Measurements from ENCODE around the gene ZNF407. TPM values are rescaled to one million over a fixed set of nuclear protein-coding genes. Genes with fewer than 3 reads are reported as not detected.

The ZNF407 gene
- total and polyA plus RNA-seq, 2 donors from 2014 or later: 2.5 to 17.8 TPM

DNA sequence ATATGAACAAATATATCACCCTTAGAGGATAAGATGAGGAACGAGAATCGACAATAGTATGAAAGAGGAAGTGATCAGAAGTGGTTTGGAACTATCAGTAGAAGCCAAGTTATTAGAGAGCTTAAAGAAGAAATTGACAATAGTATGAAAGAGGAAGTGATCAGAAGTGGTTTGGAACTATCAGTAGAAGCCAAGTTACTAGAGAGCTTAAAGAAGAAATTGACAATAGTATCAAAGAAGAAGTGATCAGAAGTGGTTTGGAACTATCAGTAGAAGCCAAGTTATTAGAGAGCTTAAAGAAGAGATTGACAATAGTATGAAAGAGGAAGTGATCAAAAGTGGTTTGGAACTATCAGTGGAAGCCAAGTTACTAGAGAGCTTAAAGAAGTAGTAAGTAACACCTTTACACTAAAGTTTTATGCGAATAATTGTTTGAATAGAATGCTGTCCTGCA lies 175.5 kb downstream of the ZNF407 start:
- Histone ChIP-seq H3K27me3 (ENCODE audit: control insufficient read depth, insufficient read depth, low read length) (no peaks in the 10 kb centered on the region), H3K36me3 (ENCODE audit: control insufficient read depth in 2 of 3, insufficient read depth in 3 of 3, low read length in 3 of 3) (no peaks in the 10 kb centered on the region), H3K9me3 (ENCODE audit: control insufficient read depth in 2 of 3, insufficient read depth in 1 of 3, low read length in 3 of 3) (no peaks in the 10 kb centered on the region), H3K9ac (ENCODE audit: low read length in 3 of 3) (no peak overlapping the region), H3K4me1 (ENCODE audit: control insufficient read depth in 2 of 3, insufficient read depth in 2 of 3, low read depth in 1 of 3, low read length in 3 of 3) (no peaks in the 10 kb centered on the region), H3K4me3 (ENCODE audit: low read length in 3 of 3) (no peak overlapping the region), H3K27ac (ENCODE audit: low read depth in 2 of 2, low read length in 2 of 2) (no peak overlapping the region)
- no peak for TF ChIP-seq CTCF (IDR thresholded peaks at IDR 0.05; ENCODE audit: borderline replicate concordance, extremely low read depth, insufficient read depth)
- intact Hi-C loops (cut with DNase I): no loop called here
- DNase-seq: no peak
- no peak for FAIRE-seq

- Histone ChIP-seq H3K9me3 (ENCODE audit: control insufficient read depth in 2 of 3, insufficient read depth in 1 of 3, low read length in 3 of 3) (no peaks in the 10 kb centered on the region), H3K4me3 (ENCODE audit: low read length in 3 of 3) (no peak overlapping the region), H3K27me3 (ENCODE audit: control insufficient read depth, insufficient read depth, low read length) (no peaks in the 10 kb centered on the region), H3K9ac (ENCODE audit: low read length in 3 of 3) (no peak overlapping the region), H3K4me1 (ENCODE audit: control insufficient read depth in 2 of 3, insufficient read depth in 2 of 3, low read depth in 1 of 3, low read length in 3 of 3) (no peaks in the 10 kb centered on the region), H3K27ac (ENCODE audit: low read depth in 2 of 2, low read length in 2 of 2) (no peak overlapping the region), H3K36me3 (ENCODE audit: control insufficient read depth in 2 of 3, insufficient read depth in 3 of 3, low read length in 3 of 3) (no peaks in the 10 kb centered on the region)
- FAIRE-seq (no peak), DNase-seq (no peak)
- TF ChIP-seq CTCF (IDR thresholded peaks at IDR 0.05; ENCODE audit: borderline replicate concordance, extremely low read depth, insufficient read depth): no peak
- intact Hi-C loops (cut with DNase I): no loop called here
Measured at GRCh38 chr18:74774486-74774885, 176.8 kb downstream of the ZNF407 start.

- DNase-seq: no peak
- no peak overlapping the region for H3K27ac ChIP-seq (ENCODE audit: low read depth in 2 of 2, low read length in 2 of 2)
Measured at GRCh38 chr18:74775239-74775638, 177.6 kb downstream of the ZNF407 start.

More at GRCh38 chr18:74775239-74775638, 177.6 kb downstream of the ZNF407 start:
- no peak for FAIRE-seq
- intact Hi-C loops (cut with DNase I): no loop called here
- Histone ChIP-seq H3K27me3 (ENCODE audit: control insufficient read depth, insufficient read depth, low read length) (no peaks in the 10 kb centered on the region), H3K4me1 (ENCODE audit: control insufficient read depth in 2 of 3, insufficient read depth in 2 of 3, low read depth in 1 of 3, low read length in 3 of 3) (no peaks in the 10 kb centered on the region), H3K4me3 (ENCODE audit: low read length in 3 of 3) (no peak overlapping the region), H3K36me3 (ENCODE audit: control insufficient read depth in 2 of 3, insufficient read depth in 3 of 3, low read length in 3 of 3) (no peaks in the 10 kb centered on the region), H3K9ac (ENCODE audit: low read length in 3 of 3) (no peak overlapping the region), H3K9me3 (ENCODE audit: control insufficient read depth in 2 of 3, insufficient read depth in 1 of 3, low read length in 3 of 3) (no peaks in the 10 kb centered on the region)
- no peak for TF ChIP-seq CTCF (IDR thresholded peaks at IDR 0.05; ENCODE audit: borderline replicate concordance, extremely low read depth, insufficient read depth)
